GM12801 (cell line): ENCODE measurements around the gene OR2L3.

ENCODE experiments used
- TF ChIP-seq, protein P1 (sequence below): IDR thresholded peaks from one replicate; pipeline ENCODE4 v1.5.1; 2011; ENCODE audit warnings: control low read depth; ENCODE audit not compliant: insufficient read length; ENCODE audit errors: extremely low read depth

Gene OR2L3, protein sequence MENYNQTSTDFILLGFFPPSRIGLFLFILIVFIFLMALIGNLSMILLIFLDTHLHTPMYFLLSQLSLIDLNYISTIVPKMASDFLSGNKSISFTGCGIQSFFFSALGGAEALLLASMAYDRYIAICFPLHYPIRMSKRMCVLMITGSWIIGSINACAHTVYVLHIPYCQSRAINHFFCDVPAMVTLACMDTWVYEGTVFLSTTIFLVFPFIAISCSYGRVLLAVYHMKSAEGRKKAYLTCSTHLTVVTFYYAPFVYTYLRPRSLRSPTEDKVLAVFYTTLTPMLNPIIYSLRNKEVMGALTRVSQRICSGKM

DNA sequence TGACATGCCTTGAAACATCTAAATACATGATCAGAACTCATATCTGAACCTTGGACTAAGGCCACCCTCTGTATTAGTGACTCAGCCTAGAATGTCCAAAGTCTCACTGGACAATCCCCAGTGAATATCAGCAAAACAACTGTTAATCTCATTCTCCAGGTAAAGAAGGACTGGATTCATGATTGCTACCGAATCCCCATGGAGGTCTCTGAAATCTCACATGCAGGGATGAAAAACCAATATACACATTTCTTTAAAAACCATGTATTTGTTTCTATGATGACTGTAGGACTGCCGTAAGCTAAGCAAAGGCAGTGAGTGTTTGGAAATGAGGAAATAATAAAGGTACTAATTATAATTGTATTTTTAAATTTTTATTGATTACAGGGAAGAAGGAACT, at the start of gene OR2L3:
TSS of gene OR2L3 (plus strand) at position 301 of the 400 bp plus-strand sequence. CDS start 13,846 bp downstream, outside the sequence.
- TF ChIP-seq, protein P1, sequence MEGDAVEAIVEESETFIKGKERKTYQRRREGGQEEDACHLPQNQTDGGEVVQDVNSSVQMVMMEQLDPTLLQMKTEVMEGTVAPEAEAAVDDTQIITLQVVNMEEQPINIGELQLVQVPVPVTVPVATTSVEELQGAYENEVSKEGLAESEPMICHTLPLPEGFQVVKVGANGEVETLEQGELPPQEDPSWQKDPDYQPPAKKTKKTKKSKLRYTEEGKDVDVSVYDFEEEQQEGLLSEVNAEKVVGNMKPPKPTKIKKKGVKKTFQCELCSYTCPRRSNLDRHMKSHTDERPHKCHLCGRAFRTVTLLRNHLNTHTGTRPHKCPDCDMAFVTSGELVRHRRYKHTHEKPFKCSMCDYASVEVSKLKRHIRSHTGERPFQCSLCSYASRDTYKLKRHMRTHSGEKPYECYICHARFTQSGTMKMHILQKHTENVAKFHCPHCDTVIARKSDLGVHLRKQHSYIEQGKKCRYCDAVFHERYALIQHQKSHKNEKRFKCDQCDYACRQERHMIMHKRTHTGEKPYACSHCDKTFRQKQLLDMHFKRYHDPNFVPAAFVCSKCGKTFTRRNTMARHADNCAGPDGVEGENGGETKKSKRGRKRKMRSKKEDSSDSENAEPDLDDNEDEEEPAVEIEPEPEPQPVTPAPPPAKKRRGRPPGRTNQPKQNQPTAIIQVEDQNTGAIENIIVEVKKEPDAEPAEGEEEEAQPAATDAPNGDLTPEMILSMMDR = no peak

DNA sequence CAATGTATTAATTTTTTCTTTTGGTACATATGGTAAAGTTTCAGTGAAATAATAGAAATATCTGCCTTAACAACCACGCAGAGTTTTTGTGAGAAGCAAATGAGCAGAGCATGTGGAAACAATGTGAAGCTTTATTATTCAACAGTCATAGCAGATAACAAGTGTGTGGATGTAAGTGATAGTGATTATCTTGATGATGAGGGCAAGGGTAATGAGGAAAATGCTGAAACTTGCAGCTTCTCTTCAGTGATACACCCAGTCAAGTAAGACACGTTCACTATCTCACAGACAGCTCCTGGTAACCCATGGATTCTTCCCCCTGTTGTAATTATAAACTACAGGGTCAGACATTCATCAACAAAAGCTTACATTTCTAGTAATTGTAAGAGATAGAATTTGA, 47.8 kb upstream of the OR2L3 start:
- TF ChIP-seq, protein P1 = no peak

DNA sequence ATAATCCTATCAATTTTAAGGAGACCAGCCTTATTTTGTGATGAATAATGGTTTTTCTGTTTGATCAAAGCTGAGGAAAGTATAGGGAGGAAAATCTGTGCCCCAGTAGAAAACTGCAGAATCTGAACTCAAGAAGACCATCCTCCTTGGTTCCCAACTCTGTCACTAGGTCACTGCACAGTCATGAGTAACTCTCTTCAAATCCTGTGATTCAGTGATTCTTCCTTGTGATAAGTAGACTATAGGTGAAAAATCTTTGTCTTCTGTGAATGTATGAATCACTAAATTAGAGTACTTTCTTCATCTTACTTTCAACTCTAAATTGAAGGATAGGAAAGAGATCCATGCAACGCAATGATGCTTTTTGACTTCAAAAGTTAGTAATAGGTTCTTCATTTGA, 46.5 kb upstream of the OR2L3 start:
- TF ChIP-seq, protein P1 = no peak

DNA sequence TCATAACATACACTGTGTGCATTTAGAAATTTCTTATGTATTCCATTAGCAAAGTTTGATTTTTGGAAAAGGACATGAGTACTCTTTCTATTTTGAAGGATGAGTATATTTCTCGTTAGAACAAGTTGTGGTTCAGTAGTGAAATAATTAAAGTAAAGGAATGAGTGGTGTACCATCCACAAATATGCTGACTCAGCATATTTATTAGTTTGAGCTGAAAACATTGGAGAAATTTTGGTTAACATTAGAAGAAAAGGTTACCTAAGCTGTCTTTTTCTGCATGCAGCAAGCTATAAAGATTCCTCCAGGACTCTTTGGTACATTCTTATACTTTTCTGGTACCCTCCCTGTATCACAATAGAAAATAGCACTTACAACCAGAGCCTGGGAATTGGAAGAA, 38.9 kb upstream of the OR2L3 start:
- TF ChIP-seq, protein P1 = no peak

DNA sequence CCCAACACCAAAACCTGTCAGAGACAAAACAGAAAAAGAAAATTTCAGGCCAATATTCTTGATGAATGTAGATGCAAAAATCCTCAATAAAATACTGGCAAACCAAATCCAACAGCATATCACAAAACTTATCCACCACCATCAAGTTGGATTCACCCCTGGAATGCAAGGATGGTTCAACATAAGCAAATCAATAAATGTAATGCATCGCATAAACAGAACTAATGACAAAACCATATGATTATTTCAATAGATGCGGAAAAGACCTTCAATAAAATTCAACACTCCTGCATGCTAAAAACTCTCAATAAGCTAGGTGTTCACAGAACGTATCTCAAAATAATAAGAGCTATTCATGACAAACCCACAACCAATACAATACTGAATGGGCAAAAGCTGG, 37.0 kb upstream of the OR2L3 start:
- TF ChIP-seq, protein P1 = no peak

DNA sequence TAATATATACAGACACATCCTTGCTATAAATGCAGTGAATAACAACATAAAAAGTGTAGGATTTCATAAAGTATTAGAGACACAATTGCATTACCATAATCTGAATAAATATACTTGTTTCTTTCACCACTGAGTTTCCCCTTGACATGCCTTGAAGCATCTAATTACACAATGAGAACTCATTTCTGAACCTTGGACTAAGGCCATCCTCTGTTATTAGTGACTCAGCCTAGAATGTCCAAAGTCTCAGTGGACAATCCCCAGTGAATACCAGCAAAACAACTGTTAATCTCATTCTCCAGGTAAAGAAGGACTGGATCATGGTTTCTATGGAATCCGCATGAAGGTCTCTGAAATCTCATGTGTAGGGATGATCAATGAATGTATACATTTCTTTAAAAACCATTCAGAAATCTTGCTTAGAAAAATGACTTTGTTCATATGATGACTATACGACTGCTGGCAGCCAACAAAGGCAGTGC, 33.4 kb upstream of the OR2L3 start, which contains the start of gene OR2L5:
TSS of gene OR2L5 (plus strand) at position 432 of the 482 bp plus-strand sequence. CDS start 8,288 bp downstream, outside the sequence.
- TF ChIP-seq, protein P1 = no peak

DNA sequence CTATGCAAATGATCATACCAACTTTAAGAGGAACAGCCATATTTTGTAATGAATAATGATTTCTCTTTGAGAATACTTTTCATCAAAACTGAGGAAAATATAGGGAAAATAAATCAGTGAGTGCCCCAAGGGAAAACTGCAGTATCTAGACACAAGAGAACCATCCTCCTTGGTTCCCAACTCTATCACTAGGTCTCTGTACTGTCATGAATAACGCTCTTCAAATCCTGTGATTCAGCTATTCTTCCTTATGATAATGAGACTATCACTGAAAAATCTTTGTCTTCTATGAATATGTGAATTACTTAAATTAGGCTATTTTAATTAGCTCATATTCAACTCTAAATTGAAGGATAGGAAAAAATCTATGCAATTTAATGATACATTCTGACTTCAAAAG, 30.8 kb upstream of the OR2L3 start:
- TF ChIP-seq, protein P1 = no peak
